ENCODE results near the gene ARHGEF26.

The ARHGEF26 gene

GRCh38 chr3:154168998-154169795, 48.0 kb downstream of the ARHGEF26 start:
- no peak for DNase-seq

GRCh38 chr3:154169796-154170110, 48.6 kb downstream of the ARHGEF26 start:
- no peak for DNase-seq

GRCh38 chr3:154170300-154170699, 49.1 kb downstream of the ARHGEF26 start:
- no peak for DNase-seq

GRCh38 chr3:154175041-154175440, 53.9 kb downstream of the ARHGEF26 start:
- no peak for DNase-seq

DNA sequence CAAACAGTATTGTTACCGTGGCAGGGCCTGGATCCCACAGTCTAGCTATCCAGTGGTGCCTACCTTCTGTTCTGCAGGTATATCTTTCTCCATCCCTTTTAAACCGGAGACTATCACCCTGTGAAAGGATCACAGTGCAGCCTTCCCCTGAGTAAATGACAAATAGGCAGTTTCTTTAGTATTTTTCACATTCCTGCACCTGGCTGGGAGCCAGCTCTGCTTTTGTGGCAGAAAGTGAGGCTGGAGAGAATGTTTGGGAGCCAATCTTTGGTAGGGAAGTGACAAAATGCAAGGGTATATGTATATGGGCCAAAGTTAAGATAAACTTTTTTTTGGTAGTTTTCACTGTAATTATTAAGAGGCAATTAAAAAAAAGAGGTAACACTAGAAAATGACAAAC, 54.8 kb downstream of the ARHGEF26 start:
- DNase-seq, result no peak

DNA sequence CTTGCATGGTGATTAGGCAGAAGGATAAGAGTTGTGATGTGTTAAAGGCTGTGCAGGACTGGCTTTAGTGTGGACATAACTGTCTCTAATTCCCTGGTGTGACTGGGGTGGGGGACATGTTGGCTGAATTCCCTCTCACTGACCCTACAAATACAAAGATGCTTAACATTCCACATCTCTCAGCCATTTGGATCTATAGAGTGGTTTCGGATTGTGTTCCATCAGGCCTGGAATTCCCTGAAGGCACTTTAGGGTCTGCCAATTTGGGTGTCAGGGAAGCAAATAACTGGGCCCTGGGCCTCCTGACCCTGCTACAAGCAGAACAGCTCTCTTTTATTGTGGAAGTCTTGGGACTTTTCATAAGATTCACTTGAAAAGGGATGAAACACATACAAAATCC, 56.2 kb downstream of the ARHGEF26 start:
- no peak for DNase-seq

- DNase-seq, result no peak
Measured at GRCh38 chr3:154178172-154178571, 57.0 kb downstream of the ARHGEF26 start.

DNA sequence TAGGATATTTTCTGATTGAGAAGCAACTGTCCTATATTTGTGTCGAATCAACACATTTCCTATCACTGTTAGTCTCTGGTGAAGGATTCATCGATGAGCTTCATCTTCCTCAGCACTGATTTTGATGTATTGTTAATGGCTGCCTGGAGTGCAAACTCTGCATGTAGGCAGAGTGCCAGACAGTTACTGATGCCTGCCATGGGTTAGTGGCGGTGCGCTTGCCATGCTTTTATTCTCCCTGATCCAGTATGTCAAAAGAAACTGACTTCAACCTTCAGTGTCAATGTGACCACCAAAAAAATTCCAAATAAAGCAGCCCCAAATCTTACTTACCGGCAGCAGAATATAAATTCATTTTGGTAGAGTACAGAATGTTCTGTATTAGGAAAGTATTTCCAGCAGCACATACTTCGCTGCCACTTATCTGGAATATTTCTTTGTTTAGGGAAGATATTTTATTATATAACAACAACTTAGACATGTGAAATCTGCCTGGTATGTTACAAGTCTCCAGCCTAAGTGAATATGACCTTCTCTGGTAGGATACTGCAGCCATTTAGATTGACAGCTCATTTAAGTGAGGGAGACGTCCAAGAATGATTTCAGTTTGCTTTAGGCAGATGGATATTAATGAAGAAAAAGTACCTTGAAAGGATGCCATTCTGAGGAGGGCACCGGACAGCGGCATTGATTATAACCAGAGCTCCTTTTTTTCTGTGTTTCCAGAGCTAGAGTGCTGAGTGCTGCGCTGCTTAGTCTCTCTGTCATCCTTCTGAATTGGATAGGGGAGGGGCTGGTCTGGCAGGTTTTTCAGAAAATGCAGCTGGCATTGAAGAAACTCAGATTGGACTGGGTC, 59.9 kb downstream of the ARHGEF26 start:
- no peak for DNase-seq

DNA sequence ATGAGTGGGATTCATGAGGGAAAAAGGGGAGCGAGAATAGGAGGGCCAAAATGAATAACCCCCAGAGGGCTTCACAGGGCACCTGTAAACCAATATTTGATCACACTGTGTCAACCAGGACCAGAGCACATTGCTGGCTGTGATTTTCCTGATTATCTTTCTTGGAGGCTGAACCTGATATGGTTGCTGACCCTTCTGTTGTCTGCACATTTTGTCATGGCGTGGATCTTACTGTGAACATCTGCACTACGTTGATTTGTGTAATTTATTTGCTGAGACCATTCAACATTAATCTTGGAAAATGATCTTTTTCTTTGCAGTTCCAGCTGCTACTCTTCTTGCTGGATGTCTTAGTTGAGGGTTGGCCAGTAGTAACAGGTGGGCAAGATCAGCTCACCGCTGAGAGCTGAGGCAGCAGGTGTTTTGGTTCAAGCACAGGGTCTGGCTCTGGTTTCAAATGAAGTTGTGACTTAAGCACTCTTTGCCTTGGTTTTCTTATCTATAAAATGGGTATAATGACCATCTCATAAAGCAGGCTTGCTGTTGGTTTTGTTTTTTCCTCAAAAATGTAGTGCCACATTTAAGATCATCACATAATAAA, 61.2 kb downstream of the ARHGEF26 start:
- DNase-seq, result no peak

DNA sequence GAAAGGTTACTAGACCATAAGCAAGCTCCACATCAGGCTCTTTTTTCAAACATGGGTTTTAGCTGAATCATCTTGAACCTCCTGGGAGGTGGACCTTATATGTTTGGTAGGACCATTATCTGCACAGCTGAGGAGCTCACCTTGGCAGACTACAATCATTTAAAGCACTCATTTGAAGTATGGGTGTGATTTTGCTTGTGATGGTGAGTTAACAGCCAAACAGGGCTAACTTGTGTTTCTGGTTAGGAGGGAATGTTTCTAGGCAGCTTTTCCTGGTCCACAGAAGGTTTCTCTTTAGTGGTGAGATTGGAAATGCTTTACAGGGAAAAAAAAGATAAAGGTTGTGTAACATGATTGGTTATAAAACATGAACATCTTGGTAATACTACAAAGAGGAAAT, 61.8 kb downstream of the ARHGEF26 start:
- no peak for DNase-seq

- DNase-seq, result no peak
Measured at GRCh38 chr3:154184582-154184981, 63.4 kb downstream of the ARHGEF26 start.

DNA sequence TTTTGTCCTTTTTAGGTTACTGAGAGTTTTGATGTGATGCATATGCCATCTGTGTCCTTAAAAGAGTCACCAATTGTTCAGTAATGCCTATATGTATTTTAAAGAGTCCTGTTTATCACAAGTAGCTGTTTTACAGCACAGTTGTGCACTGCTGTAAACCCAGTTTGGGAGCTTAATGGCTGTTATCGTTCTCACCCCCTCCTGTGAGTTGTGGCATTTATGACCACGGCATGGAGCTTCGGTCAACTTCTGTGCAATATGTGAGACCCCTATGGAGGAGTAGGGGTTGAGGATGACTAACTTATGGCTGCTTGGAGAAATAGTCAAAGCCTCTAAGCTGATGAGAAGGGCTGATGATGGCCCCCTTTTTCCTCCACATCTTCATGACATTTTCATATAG, 67.2 kb downstream of the ARHGEF26 start:
- no peak for DNase-seq

DNA sequence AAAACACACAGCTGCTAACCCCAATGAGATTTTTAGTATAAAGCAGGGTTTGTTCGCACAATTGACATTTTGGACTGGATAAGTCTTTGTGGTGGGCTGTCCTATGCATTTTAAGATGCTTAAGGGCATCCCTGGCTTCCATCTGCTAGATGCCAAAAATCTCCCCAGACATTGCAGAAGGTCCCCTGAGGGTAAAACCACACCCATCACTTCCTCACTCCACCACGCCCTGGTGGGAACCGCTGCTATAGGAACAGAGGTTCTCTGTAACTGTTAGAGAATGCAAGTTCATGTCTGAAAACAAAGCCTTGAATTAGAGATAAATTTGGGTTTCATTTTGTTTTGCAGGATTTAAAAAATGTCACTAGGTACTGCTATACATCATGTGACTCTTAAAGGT, 67.7 kb downstream of the ARHGEF26 start:
- no peak for DNase-seq

DNA sequence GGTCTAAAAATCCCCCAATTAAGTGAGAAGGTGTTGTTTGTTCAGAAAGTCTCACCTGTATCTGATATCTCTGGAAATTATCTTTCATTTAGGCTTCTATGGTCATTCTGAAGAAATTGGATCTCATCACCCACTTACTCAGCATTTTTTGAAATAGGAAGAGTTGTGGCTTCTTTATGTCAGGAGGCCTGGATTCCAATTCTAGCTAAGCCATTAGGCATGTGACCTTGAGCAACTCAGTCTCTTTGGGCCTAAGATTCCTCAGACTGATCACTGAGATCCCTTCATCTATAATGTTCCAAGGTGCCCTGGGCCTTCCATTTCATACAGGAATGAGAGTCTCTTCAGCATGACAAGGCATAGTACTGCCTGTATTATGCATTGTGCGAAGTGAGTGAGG, 70.3 kb downstream of the ARHGEF26 start:
- DNase-seq, result no peak

- no peak for DNase-seq
Measured at GRCh38 chr3:154192225-154192624, 71.0 kb downstream of the ARHGEF26 start.

GRCh38 chr3:154193000-154193615, 71.9 kb downstream of the ARHGEF26 start:
- DNase-seq, result no peak

GRCh38 chr3:154194877-154195276, 73.7 kb downstream of the ARHGEF26 start:
- DNase-seq, result no peak

DNA sequence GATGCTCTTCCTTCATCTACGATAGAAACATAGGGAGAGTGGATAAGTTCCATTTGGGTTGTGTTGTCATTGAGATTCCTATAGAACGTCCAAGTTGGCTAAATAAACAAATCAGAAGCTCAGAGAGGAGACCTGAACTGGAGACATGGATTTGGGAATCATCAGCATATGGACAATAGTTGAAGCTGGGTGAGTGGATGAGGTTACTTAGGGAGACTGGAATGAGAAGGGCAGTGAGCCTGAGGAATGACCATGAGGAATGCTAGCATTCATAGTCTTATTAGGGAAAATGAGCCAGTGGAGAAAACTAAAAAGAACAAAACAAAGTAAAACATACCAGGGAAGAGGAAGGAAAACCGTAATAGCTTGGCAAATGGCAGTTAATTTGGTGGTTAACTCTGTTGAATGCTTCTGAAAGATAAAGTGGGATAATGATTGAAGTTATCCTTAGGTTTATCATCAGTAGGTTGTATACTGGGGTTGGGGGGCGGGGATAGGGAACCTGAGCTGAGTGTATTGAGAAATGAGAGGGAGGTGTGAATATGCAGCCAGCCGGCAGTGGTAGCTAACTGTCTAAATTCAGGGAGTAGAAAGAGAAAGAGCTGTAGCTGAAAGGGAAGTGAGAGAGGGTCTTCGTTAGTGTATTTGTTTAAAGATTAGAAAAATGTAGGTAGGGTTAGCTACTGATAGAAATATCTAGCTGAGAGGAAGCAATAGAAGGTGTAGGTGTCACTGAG, 74.6 kb downstream of the ARHGEF26 start:
- no peak for DNase-seq

- DNase-seq, result no peak
Measured at GRCh38 chr3:154197751-154198150, 76.6 kb downstream of the ARHGEF26 start.

GRCh38 chr3:154209499-154209898, 88.3 kb downstream of the ARHGEF26 start:
- no peak for DNase-seq

- no peak for DNase-seq
Measured at GRCh38 chr3:154210986-154211385, 89.8 kb downstream of the ARHGEF26 start.

DNA sequence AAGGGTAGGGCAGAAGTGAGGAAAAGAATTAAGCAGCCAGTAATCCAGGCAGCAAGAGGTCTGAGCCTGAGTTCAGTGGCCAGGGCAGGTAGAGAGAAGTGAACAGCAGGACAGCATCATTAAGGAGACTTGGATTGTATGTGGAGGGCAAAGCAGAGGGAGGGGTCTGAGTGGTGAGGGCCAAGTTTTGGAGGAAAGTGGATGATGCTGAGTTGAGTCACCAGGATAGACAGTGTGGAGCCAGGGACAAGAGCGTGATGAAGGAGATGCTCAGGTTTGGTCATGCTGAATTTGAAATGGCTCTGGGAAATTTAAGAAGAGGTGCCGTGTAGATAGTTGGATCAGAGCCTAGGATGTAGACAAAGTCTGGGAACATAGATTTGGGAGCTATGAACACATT, 93.1 kb downstream of the ARHGEF26 start:
- DNase-seq, result no peak

DNA sequence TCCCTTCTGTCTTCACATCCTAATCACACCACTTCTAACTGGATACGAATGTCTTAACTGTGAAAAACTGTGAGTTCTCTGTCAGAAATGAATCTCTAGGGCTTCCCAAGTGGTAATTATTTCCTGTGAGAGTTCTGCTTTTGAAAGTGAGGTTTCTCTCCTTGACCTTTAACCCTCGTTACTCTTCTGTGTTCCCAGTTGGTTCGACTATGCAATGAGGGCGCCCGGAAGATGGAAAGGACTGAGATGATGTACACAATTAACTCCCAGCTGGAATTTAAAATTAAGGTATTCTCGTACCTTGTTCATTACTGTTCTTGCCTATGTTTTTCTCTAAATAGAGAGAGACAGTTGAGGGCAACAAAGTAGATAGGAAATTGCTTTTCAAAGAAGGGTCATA, 96.5 kb downstream of the ARHGEF26 start:
- no peak for DNase-seq
